ENCODE data around the gene EAF1.
"Not testable (repeated sequence)": the region's sequence is repeated elsewhere in the genome, so short reads cannot be mapped to it uniquely, and the experiment has no call there.

The EAF1 gene

DNA sequence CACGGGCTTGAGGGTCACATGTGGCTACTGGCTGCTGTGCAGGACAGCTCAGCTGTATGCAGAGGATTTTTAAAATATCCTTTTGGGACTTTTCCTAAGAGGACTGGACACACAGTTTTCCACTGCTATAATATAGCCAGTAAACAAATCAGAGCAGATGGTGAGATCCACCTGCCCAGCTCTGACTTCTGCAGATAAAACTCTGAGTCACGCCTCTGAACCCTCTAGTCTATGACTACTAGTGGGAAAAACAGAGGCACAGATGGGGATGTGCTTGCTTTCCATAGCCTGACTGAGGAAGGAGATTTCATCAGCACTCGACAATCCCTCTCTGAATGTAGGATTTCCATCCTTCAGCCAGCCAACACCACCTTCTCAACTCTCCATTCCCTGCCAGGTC is 49.0 kb downstream of the EAF1 start:
- peaks cover 2% of the 10 kb centered on the region for H3K36me3 Mint-ChIP-seq
- no peak overlapping the region for H3K27ac Mint-ChIP-seq
- no peaks in the 10 kb centered on the region for H3K27me3 Mint-ChIP-seq
- H3K4me3 Mint-ChIP-seq = no peak overlapping the region
- H3K4me1 Mint-ChIP-seq (ENCODE audit: low read depth) = no peaks in the 10 kb centered on the region
- no peaks in the 10 kb centered on the region for H3K9me3 Mint-ChIP-seq (ENCODE audit: low read depth)

DNA sequence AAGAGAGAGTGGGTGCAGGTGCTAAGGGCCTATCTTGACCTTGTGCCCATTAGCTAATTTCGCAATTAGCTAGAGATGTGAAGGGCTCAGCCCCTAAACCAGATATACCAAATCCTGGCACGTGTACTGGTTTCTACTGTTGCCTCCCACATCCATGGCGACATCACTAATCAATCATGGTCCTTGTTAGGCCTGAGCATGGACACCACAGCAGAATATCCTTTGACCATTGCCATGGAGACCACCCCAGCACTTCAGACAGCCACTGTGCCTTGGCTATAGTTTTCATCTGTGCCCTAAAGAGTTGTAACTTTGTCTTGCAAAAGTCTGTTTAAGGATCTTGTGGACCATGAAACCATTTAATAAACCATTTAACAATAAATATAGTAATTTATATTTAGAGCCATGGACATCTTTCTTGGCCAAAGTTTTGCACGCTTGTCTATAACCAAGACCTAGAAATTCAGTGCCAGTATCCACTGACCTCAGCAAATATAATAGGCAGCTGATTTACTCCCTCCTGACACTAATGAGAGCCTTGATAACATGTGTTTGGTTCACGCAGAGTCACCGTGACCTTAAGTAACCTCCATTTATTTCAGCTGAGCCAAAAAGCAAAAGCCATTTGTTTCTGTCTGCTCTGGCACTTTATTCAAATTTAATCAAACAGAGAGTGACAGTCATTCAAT is 50.7 kb downstream of the EAF1 start:
- Mint-ChIP-seq H3K4me3 (no peak overlapping the region), H3K27me3 (no peaks in the 10 kb centered on the region), H3K4me1 (ENCODE audit: low read depth) (no peaks in the 10 kb centered on the region), H3K36me3 (peaks cover 4% of the 10 kb centered on the region), H3K27ac (no peak overlapping the region), H3K9me3 (ENCODE audit: low read depth) (no peaks in the 10 kb centered on the region)

- no peaks in the 10 kb centered on the region for H3K27me3 Mint-ChIP-seq
- no peak overlapping the region for H3K27ac Mint-ChIP-seq
- no peak overlapping the region for H3K4me3 Mint-ChIP-seq
- peaks cover 4% of the 10 kb centered on the region for H3K36me3 Mint-ChIP-seq
- no peaks in the 10 kb centered on the region for H3K4me1 Mint-ChIP-seq (ENCODE audit: low read depth)
- H3K9me3 Mint-ChIP-seq (ENCODE audit: low read depth) = no peaks in the 10 kb centered on the region
Measured at GRCh38 chr3:15478640-15478979, 51.2 kb downstream of the EAF1 start.

GRCh38 chr3:15479400-15480224 is 52.2 kb downstream of the EAF1 start:
- H3K4me1 Mint-ChIP-seq (ENCODE audit: low read depth) = no peaks in the 10 kb centered on the region
- no peak overlapping the region for H3K4me3 Mint-ChIP-seq
- no peak overlapping the region for H3K27ac Mint-ChIP-seq
- H3K9me3 Mint-ChIP-seq (ENCODE audit: low read depth) = peaks cover 3% of the 10 kb centered on the region
- peaks cover 6% of the 10 kb centered on the region for H3K36me3 Mint-ChIP-seq
- no peaks in the 10 kb centered on the region for H3K27me3 Mint-ChIP-seq

DNA sequence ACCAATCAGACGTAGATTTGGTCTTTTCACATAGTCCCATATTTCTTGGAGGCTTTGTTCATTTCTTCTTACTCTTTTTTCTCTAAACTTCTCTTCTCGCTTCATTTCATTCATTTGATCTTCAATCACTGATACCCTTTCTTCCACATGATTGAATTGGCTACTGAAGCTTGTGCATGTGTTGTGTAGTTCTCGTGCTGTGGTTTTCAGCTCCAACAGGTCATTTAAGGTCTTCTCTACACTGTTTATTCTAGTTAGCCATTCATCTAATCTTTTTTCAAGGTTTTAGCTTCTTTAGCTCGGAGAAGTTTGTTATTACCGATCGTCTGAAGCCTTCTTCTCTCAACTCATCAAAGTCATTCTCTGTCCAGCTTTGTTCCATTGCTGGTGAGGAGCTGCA is 57.2 kb downstream of the EAF1 start:
- H3K4me3 Mint-ChIP-seq; H3K4me1 Mint-ChIP-seq (ENCODE audit: low read depth); H3K9me3 Mint-ChIP-seq (ENCODE audit: low read depth); H3K27ac Mint-ChIP-seq; H3K27me3 Mint-ChIP-seq: not testable (repeated sequence)
- peaks cover 16% of the 10 kb centered on the region for H3K36me3 Mint-ChIP-seq

DNA sequence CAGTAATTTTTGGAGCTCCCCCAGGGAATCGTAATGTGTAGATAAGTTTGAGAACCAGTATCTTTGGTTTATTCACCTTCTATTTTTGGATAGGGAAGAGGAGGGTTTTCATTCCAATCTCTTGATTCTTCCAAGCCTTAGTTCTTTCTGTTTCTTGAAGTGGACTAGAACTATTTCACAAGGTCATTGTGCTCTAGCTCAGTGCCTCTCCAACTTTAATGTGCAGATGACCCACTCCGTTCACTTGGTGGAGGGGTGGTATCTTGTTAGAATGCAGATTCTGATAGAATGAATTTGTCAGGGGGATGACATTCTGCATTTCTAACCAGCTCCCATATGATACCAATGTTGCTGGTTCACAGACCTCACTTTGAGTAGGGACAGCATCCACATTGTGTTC is 58.6 kb downstream of the EAF1 start:
- H3K4me3 Mint-ChIP-seq = no peak overlapping the region
- H3K27ac Mint-ChIP-seq = no peak overlapping the region
- H3K36me3 Mint-ChIP-seq = peaks cover 16% of the 10 kb centered on the region
- H3K27me3 Mint-ChIP-seq = no peaks in the 10 kb centered on the region
- H3K9me3 Mint-ChIP-seq (ENCODE audit: low read depth) = peaks cover 3% of the 10 kb centered on the region
- H3K4me1 Mint-ChIP-seq (ENCODE audit: low read depth) = no peaks in the 10 kb centered on the region

GRCh38 chr3:15486979-15487378 is 59.6 kb downstream of the EAF1 start:
- Mint-ChIP-seq H3K27ac (no peak overlapping the region), H3K27me3 (no peaks in the 10 kb centered on the region), H3K4me1 (ENCODE audit: low read depth) (no peaks in the 10 kb centered on the region), H3K9me3 (ENCODE audit: low read depth) (peaks cover 3% of the 10 kb centered on the region), H3K36me3 (peaks cover 14% of the 10 kb centered on the region), H3K4me3 (no peak overlapping the region)

DNA sequence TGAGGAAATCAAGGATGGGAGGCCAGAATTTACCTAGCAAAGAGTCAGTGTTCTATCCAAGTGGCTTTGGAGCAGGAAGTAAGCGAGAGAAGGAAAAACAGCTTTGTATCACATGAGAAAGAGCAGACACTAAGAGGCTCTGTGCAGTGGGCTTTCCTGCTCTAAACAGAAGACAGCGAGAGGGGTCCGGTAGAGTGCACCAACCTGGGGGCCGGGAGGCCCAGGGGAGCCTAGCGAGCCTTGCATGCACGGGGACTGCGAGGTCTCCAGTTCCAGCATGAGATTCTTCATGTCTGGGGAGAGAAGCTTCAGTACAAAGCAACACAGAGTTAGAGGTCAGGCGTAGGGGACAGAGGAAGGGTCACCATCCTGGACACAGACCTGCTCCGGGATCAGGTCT is 60.6 kb downstream of the EAF1 start:
- peaks cover 3% of the 10 kb centered on the region for H3K9me3 Mint-ChIP-seq (ENCODE audit: low read depth)
- no peaks in the 10 kb centered on the region for H3K4me1 Mint-ChIP-seq (ENCODE audit: low read depth)
- H3K27me3 Mint-ChIP-seq = no peaks in the 10 kb centered on the region
- no peak overlapping the region for H3K4me3 Mint-ChIP-seq
- H3K36me3 Mint-ChIP-seq = peaks cover 14% of the 10 kb centered on the region
- no peak overlapping the region for H3K27ac Mint-ChIP-seq

DNA sequence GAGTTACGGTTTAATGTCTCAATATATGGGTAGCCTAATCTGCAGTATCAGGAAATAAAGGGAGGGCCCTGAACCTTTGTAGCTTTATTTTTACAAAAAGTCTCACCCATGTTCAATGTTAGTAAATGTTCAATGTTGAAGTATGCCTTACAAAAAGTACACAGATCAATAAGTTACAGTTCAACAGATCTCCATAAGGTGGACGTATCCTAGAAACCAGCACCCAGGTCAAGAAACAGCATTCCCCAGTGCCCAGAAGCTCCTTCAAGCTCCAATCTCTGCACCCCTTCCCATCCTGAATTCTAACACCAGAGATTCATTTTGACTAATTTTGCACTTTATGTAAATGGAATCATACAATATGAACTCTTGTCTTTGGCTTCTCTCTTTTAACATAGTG is 62.8 kb downstream of the EAF1 start:
- Mint-ChIP-seq H3K27me3 (no peaks in the 10 kb centered on the region), H3K4me3 (no peak overlapping the region), H3K27ac (no peak overlapping the region), H3K4me1 (ENCODE audit: low read depth) (no peaks in the 10 kb centered on the region), H3K36me3 (peaks cover 12% of the 10 kb centered on the region), H3K9me3 (ENCODE audit: low read depth) (no peaks in the 10 kb centered on the region)

- H3K27ac Mint-ChIP-seq = no peak overlapping the region
- H3K36me3 Mint-ChIP-seq = peaks cover 10% of the 10 kb centered on the region
- no peak overlapping the region for H3K4me3 Mint-ChIP-seq
- no peaks in the 10 kb centered on the region for H3K9me3 Mint-ChIP-seq (ENCODE audit: low read depth)
- H3K27me3 Mint-ChIP-seq = no peaks in the 10 kb centered on the region
- H3K4me1 Mint-ChIP-seq (ENCODE audit: low read depth) = no peaks in the 10 kb centered on the region
Measured at GRCh38 chr3:15491143-15491542, 63.7 kb downstream of the EAF1 start.

All from activated naive CD8-positive, alpha-beta T cell (primary cell).